ENCODE data around the gene TSPAN9.

DNA sequence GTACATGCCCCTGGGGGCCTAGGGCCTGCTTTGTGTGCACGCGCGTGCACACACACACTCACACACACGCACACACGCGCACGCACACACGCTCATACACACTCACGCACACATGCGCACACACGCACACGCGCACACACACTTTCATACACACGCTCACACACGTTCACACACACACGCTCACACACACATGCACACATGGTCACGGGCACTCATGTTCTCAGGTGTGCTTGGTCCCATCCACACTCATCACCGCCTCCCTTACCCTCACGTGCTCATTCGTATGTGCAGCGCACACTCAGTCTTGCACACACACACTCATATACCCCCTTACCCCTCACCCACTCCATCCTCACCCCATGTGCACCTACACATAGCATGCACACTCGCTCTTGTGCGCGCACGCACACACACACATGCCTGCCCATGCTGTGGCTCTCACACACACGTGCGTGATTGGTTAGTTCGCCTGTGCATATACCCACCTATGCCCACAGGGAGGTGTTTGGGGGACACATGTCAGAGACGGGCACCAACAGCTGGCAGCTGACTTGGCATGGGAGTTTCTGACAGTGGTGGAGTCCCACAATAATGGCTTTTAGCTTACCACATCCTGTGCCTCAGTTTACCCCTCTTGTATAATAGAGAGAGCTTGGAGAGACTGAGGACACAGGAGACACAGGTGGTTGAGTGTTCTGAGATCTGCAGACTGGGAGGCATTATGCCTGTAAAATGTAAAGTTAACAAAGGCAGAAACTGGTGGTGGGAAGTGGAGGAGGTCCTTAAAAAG, 28.7 kb downstream of the TSPAN9 start:
- TF ChIP-seq POLR2AphosphoS5 (IDR thresholded peaks at IDR 0.05; ENCODE audit: borderline replicate concordance, low read depth, low read length) (no peak), EZH2 (IDR thresholded peaks at IDR 0.05) (no peak)

All from SK-N-MC (cell line).